Heart left ventricle (tissue), 13 donors: ENCODE measurements around the gene GLG1.

ENCODE experiments used
- CTCF ChIP-seq, 12 donors: fragments of 200-600 bp; sonication (generic) in 4 of 12; IDR thresholded peaks; one replicate each; pipeline versions ENCODE4 v1.5.0 to v1.8.0; 2018 to 2022; ENCODE audit warnings: antibody characterized with exemption in 12 of 12, mild to moderate bottlenecking in 5 of 12
- POLR2A ChIP-seq, 2 donors: fragments of 450-650 bp; IDR thresholded peaks; one replicate each; pipeline ENCODE4 v1.6.1; 2017; ENCODE audit warnings: antibody characterized with exemption in 2 of 2, mild to moderate bottlenecking in 2 of 2, moderate library complexity in 2 of 2
- donor health status: ischemic (EF 13 %, LVEDD 7.1; RV severe dilation, severe dysfunction).
- donor health status: DM: no; HTN: yes; CAD: no.
- donor health status: DM: no; HTN: no; CAD: no.
- donor health status: ischemic (EF 25% LVEDD 6.9; RV normal size, moderate dysfunction).
- donor health status: ischemic (EF 25% LVEDD 5.7; RV mildly dilated, moderate dysfunction).
- donor health status: ischemic (EF 35%, LVEDD 5.7; RV mildly dilated, moderate dysfunction).
- donor health status: nonischemic (EF 11% LVEDD 7.7; RV severe dilation, severe dysfunction).
- donor health status: DM: yes; HTN: yes; CAD: no.
- donor health status: PGD.
- donor health status: ischemic (EF 29% LVEDD 5.4; RV normal size, mild dysfunction).
- donor health status: nonischemic (EF 23%, LVEDD 6.1; RV moderate dilation, normal function).

- TF ChIP-seq CTCF (IDR thresholded peaks at IDR 0.05) (no peak), POLR2A (IDR thresholded peaks at IDR 0.05) (no peak)
Observed at GRCh38 chr16:74580833-74581232, 26.1 kb downstream of the GLG1 start.
